ENCODE results near the gene FSHR.

The FSHR gene

GRCh38 chr2:48941908-48942307 lies 212.4 kb downstream of the FSHR start:
- no peaks in the 10 kb centered on the region for H3K9me3 ChIP-seq (ENCODE audit: control insufficient read depth in 2 of 2, low read length in 2 of 2)
- no peaks in the 10 kb centered on the region for H3K36me3 ChIP-seq (ENCODE audit: control insufficient read depth in 2 of 2, insufficient read depth in 2 of 2, low read length in 2 of 2)
- H3K4me1 ChIP-seq (ENCODE audit: control insufficient read depth, insufficient read depth, low read length) = peaks cover 12% of the 10 kb centered on the region
- H3K4me3 ChIP-seq (ENCODE audit: low read length in 2 of 2) = no peak overlapping the region
- H3K9ac ChIP-seq (ENCODE audit: low read length in 2 of 2) = no peak overlapping the region
- H3K27me3 ChIP-seq (ENCODE audit: control insufficient read depth in 1 of 2, insufficient read depth in 2 of 2, low read length in 2 of 2) = no peaks in the 10 kb centered on the region
- H3K27ac ChIP-seq (ENCODE audit: low read length) = no peak overlapping the region

- H3K4me3 ChIP-seq (ENCODE audit: low read length in 2 of 2) = no peak overlapping the region
- H3K9ac ChIP-seq (ENCODE audit: low read length in 2 of 2) = no peak overlapping the region
- H3K9me3 ChIP-seq (ENCODE audit: control insufficient read depth in 2 of 2, low read length in 2 of 2) = no peaks in the 10 kb centered on the region
- H3K4me1 ChIP-seq (ENCODE audit: control insufficient read depth, insufficient read depth, low read length) = peaks cover 12% of the 10 kb centered on the region
- H3K36me3 ChIP-seq (ENCODE audit: control insufficient read depth in 2 of 2, insufficient read depth in 2 of 2, low read length in 2 of 2) = no peaks in the 10 kb centered on the region
- no peak overlapping the region for H3K27ac ChIP-seq (ENCODE audit: low read length)
- no peaks in the 10 kb centered on the region for H3K27me3 ChIP-seq (ENCODE audit: control insufficient read depth in 1 of 2, insufficient read depth in 2 of 2, low read length in 2 of 2)
These were observed 212.9 kb downstream of the FSHR start for GRCh38 chr2:48941456-48941855.

GRCh38 chr2:48940606-48941005 lies 213.7 kb downstream of the FSHR start:
- Histone ChIP-seq H3K4me3 (ENCODE audit: low read length in 2 of 2) (no peak overlapping the region), H3K27me3 (ENCODE audit: control insufficient read depth in 1 of 2, insufficient read depth in 2 of 2, low read length in 2 of 2) (no peaks in the 10 kb centered on the region), H3K9me3 (ENCODE audit: control insufficient read depth in 2 of 2, low read length in 2 of 2) (no peaks in the 10 kb centered on the region), H3K27ac (ENCODE audit: low read length) (no peak overlapping the region), H3K4me1 (ENCODE audit: control insufficient read depth, insufficient read depth, low read length) (peaks cover 12% of the 10 kb centered on the region), H3K36me3 (ENCODE audit: control insufficient read depth in 2 of 2, insufficient read depth in 2 of 2, low read length in 2 of 2) (no peaks in the 10 kb centered on the region), H3K9ac (ENCODE audit: low read length in 2 of 2) (no peak overlapping the region)

- peaks cover 12% of the 10 kb centered on the region for H3K4me1 ChIP-seq (ENCODE audit: control insufficient read depth, insufficient read depth, low read length)
- no peak overlapping the region for H3K9ac ChIP-seq (ENCODE audit: low read length in 2 of 2)
- no peaks in the 10 kb centered on the region for H3K36me3 ChIP-seq (ENCODE audit: control insufficient read depth in 2 of 2, insufficient read depth in 2 of 2, low read length in 2 of 2)
- H3K27ac ChIP-seq (ENCODE audit: low read length) = no peak overlapping the region
- H3K9me3 ChIP-seq (ENCODE audit: control insufficient read depth in 2 of 2, low read length in 2 of 2) = no peaks in the 10 kb centered on the region
- no peak overlapping the region for H3K4me3 ChIP-seq (ENCODE audit: low read length in 2 of 2)
- no peaks in the 10 kb centered on the region for H3K27me3 ChIP-seq (ENCODE audit: control insufficient read depth in 1 of 2, insufficient read depth in 2 of 2, low read length in 2 of 2)
These were observed 215.1 kb downstream of the FSHR start for GRCh38 chr2:48939232-48939631.

GRCh38 chr2:48938231-48938630 lies 216.1 kb downstream of the FSHR start:
- Histone ChIP-seq H3K27me3 (ENCODE audit: control insufficient read depth in 1 of 2, insufficient read depth in 2 of 2, low read length in 2 of 2) (no peaks in the 10 kb centered on the region), H3K4me1 (ENCODE audit: control insufficient read depth, insufficient read depth, low read length) (peaks cover 3% of the 10 kb centered on the region), H3K27ac (ENCODE audit: low read length) (no peak overlapping the region), H3K36me3 (ENCODE audit: control insufficient read depth in 2 of 2, insufficient read depth in 2 of 2, low read length in 2 of 2) (no peaks in the 10 kb centered on the region), H3K9ac (ENCODE audit: low read length in 2 of 2) (no peak overlapping the region), H3K4me3 (ENCODE audit: low read length in 2 of 2) (no peak overlapping the region), H3K9me3 (ENCODE audit: control insufficient read depth in 2 of 2, low read length in 2 of 2) (no peaks in the 10 kb centered on the region)

- Histone ChIP-seq H3K4me1 (ENCODE audit: control insufficient read depth, insufficient read depth, low read length) (no peaks in the 10 kb centered on the region), H3K4me3 (ENCODE audit: low read length in 2 of 2) (no peak overlapping the region), H3K27ac (ENCODE audit: low read length) (no peak overlapping the region), H3K9me3 (ENCODE audit: control insufficient read depth in 2 of 2, low read length in 2 of 2) (no peaks in the 10 kb centered on the region), H3K9ac (ENCODE audit: low read length in 2 of 2) (no peak overlapping the region), H3K36me3 (ENCODE audit: control insufficient read depth in 2 of 2, insufficient read depth in 2 of 2, low read length in 2 of 2) (no peaks in the 10 kb centered on the region), H3K27me3 (ENCODE audit: control insufficient read depth in 1 of 2, insufficient read depth in 2 of 2, low read length in 2 of 2) (no peaks in the 10 kb centered on the region)
These were observed 219.5 kb downstream of the FSHR start for GRCh38 chr2:48934807-48935206.

- Histone ChIP-seq H3K27me3 (ENCODE audit: control insufficient read depth in 1 of 2, insufficient read depth in 2 of 2, low read length in 2 of 2) (no peaks in the 10 kb centered on the region), H3K4me1 (ENCODE audit: control insufficient read depth, insufficient read depth, low read length) (no peaks in the 10 kb centered on the region), H3K9ac (ENCODE audit: low read length in 2 of 2) (no peak overlapping the region), H3K9me3 (ENCODE audit: control insufficient read depth in 2 of 2, low read length in 2 of 2) (no peaks in the 10 kb centered on the region), H3K4me3 (ENCODE audit: low read length in 2 of 2) (no peak overlapping the region), H3K27ac (ENCODE audit: low read length) (no peak overlapping the region), H3K36me3 (ENCODE audit: control insufficient read depth in 2 of 2, insufficient read depth in 2 of 2, low read length in 2 of 2) (no peaks in the 10 kb centered on the region)
These were observed 220.4 kb downstream of the FSHR start for GRCh38 chr2:48933828-48934497.

- no peaks in the 10 kb centered on the region for H3K36me3 ChIP-seq (ENCODE audit: control insufficient read depth in 2 of 2, insufficient read depth in 2 of 2, low read length in 2 of 2)
- no peak overlapping the region for H3K9ac ChIP-seq (ENCODE audit: low read length in 2 of 2)
- no peaks in the 10 kb centered on the region for H3K27me3 ChIP-seq (ENCODE audit: control insufficient read depth in 1 of 2, insufficient read depth in 2 of 2, low read length in 2 of 2)
These were observed 221.6 kb downstream of the FSHR start for GRCh38 chr2:48932667-48933066.

GRCh38 chr2:48929571-48930301 lies 224.6 kb downstream of the FSHR start:
- Histone ChIP-seq H3K27ac (ENCODE audit: low read length) (no peak overlapping the region), H3K9me3 (ENCODE audit: control insufficient read depth in 2 of 2, low read length in 2 of 2) (no peaks in the 10 kb centered on the region), H3K4me3 (ENCODE audit: low read length in 2 of 2) (no peak overlapping the region), H3K27me3 (ENCODE audit: control insufficient read depth in 1 of 2, insufficient read depth in 2 of 2, low read length in 2 of 2) (no peaks in the 10 kb centered on the region), H3K4me1 (ENCODE audit: control insufficient read depth, insufficient read depth, low read length) (no peaks in the 10 kb centered on the region), H3K36me3 (ENCODE audit: control insufficient read depth in 2 of 2, insufficient read depth in 2 of 2, low read length in 2 of 2) (no peaks in the 10 kb centered on the region), H3K9ac (ENCODE audit: low read length in 2 of 2) (no peak overlapping the region)

More at GRCh38 chr2:48932667-48933066, 221.6 kb downstream of the FSHR start:
- Histone ChIP-seq H3K9me3 (ENCODE audit: control insufficient read depth in 2 of 2, low read length in 2 of 2) (no peaks in the 10 kb centered on the region), H3K4me1 (ENCODE audit: control insufficient read depth, insufficient read depth, low read length) (no peaks in the 10 kb centered on the region), H3K4me3 (ENCODE audit: low read length in 2 of 2) (no peak overlapping the region), H3K27ac (ENCODE audit: low read length) (no peak overlapping the region)

- H3K27me3 ChIP-seq (ENCODE audit: control insufficient read depth in 1 of 2, insufficient read depth in 2 of 2, low read length in 2 of 2) = no peaks in the 10 kb centered on the region
- H3K36me3 ChIP-seq (ENCODE audit: control insufficient read depth in 2 of 2, insufficient read depth in 2 of 2, low read length in 2 of 2) = no peaks in the 10 kb centered on the region
- H3K9ac ChIP-seq (ENCODE audit: low read length in 2 of 2) = no peak overlapping the region
- H3K4me1 ChIP-seq (ENCODE audit: control insufficient read depth, insufficient read depth, low read length) = no peaks in the 10 kb centered on the region
- H3K4me3 ChIP-seq (ENCODE audit: low read length in 2 of 2) = no peak overlapping the region
- H3K9me3 ChIP-seq (ENCODE audit: control insufficient read depth in 2 of 2, low read length in 2 of 2) = no peaks in the 10 kb centered on the region
- no peak overlapping the region for H3K27ac ChIP-seq (ENCODE audit: low read length)
These were observed 227.0 kb downstream of the FSHR start for GRCh38 chr2:48927355-48927754.

- Histone ChIP-seq H3K9me3 (ENCODE audit: control insufficient read depth in 2 of 2, low read length in 2 of 2) (peaks cover 0 to 4% of the 10 kb centered on the region in 2 donors), H3K27me3 (ENCODE audit: control insufficient read depth in 1 of 2, insufficient read depth in 2 of 2, low read length in 2 of 2) (no peaks in the 10 kb centered on the region), H3K9ac (ENCODE audit: low read length in 2 of 2) (no peak overlapping the region), H3K36me3 (ENCODE audit: control insufficient read depth in 2 of 2, insufficient read depth in 2 of 2, low read length in 2 of 2) (no peaks in the 10 kb centered on the region), H3K27ac (ENCODE audit: low read length) (no peak overlapping the region), H3K4me3 (ENCODE audit: low read length in 2 of 2) (no peak overlapping the region), H3K4me1 (ENCODE audit: control insufficient read depth, insufficient read depth, low read length) (no peaks in the 10 kb centered on the region)
These were observed 238.4 kb downstream of the FSHR start for GRCh38 chr2:48915884-48916283.
